Stimulated activated naive CD8-positive, alpha-beta T cell treated with anti-CD3 and anti-CD28 coated beads, Interleukin-15, Interleukin-2, amounts not matched to agents 100 U/mL and 50 U/mL, for 24 hours (primary cell): ENCODE data around the gene PLPP7.

Experiments
- ATAC-seq: fragments of 150-1000 bp; cut with Tn5 transposase; one replicate; pipeline ENCODE4 v1.10.0; 2021
- DNase-seq: peaks from one replicate; pipeline ENCODE4 v3.0.0; 2021

Gene PLPP7

DNA sequence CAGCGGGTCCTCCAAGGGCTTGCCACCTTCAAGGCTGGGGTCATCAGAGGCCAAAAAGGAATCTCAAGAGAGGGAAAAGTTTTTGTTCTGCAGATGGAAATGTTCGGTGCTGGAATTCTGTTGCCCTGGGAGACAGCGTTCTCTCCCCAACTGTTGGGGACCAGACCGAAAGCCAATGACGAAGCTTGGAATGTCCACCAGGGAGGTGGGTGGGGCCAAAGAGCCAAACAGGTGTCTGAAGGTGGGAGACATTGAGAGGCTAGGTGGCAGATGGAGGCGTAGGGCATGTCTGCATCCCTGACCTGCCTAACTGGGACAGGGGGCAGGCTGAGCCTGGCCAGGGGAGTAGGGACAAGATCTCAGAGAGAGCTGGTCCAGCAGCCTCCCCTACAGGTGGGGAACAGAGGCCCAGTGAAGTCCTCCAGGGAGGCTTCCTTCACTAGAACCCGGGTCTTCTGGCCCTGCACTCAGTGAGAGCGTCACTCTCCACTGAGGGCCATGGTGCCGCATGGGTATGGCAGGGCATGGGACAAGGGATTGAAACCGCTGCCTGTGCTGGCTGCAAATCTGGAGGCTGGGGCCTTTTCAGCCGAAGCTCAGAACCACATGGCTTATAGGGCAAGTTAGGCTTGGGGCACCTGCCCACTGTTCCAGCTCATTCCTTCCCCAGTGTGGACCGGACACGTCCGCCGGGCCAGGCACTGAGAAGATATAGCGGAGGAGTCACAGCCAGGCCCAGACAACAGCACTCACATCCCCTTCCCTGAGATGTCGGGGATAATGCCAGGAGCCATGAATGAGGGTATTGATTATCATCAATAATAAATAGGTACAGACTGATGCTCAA lies 8.2 kb upstream of the PLPP7 start:
- ATAC-seq (no peak), DNase-seq (no peak)

DNA sequence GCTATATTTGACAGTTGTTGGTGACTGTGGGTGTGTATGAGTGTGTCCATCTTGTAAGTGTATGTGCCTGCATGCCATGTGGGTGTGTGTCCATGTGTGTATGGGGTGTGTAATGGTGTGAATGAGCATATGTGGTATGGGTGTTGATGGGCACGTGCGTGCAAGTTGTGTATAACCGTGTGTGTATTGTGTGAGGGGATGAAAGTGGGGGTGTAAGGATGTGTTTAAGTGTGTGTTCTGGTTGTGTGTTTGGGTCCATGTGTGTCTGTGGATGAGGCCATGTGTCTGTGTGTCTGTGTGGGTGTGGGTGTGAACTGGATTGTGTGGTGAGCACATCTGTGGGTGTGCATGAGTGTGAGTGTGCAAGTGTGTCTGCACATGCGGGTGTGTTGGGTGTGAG lies 7.3 kb upstream of the PLPP7 start:
- DNase-seq (no peak), ATAC-seq (no peak)

DNA sequence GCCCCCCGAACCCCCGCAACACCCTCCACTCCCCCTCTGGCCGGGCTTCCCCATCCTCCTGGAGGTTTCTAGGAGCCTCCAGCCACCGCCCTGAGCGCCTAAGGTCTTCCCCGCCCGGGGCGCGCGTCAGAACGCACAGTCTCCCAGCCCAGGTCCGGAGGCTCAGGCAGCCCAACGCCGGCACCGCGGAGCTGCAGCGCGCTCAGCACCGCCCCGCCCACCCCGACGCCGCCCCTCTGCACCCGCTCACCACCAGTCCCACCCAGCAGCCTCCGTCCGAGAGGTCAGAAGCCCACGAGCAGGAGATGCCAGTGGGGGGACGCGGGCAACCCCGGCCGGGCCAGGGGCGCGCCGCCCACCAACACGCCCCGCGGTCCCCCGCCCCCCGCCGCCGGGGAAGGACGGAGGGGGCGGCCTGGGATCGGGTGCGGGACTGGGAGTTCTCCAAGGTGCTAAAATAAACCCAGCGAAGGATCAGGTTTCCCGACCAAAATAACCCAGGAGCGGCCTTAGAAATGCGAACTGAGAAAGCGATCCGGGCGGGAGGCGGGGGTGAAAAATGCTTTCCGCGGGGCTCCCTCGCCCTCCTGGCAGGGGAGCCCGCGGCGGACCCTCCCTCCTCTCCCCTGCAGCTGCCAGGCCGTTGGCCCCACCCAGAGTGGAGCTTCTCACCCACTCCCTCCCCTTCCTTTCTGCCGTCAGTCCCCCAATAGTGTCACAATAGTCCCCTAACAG lies 6.7 kb upstream of the PLPP7 start:
- ATAC-seq: no peak
- no peak for DNase-seq

DNA sequence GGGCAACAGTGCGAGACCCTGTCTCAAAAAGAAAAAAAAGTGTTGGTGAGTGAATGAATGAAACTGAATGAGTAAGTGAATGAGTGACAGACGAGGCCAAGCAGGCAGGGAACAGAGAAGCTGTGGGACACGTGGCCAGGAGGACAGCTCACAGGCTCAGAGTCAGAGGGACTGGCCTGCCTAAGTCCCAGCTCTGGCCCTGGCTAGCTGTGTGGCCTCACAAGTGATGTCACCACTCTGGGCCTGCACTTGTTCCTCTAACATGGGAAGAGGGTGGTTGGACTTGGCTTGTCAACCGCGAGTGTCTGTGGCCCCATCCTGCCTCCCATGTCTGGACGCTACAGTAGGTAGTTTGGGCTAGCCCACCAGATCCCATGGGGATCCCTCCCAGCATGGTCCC lies 4.7 kb upstream of the PLPP7 start:
- ATAC-seq (no peak), DNase-seq (no peak)

DNA sequence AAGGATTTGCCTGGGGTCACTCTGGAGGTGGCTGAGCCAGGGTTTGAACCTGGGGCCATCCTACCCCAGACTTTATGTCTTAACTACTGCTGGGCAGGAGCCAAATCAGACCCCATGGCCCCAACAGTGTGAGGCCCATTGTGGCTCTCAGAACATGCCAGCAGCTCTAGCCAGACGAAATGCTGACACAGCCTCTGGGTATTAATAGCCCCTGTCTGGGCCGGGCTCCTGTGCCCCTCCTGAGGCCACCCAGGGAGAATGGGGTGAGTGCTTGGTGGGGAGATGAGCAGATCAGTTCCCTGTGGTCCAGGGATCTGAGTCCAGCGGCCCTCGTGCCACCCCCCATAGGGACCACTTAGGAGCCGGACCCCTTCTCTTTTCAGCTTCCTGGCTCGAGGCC lies 2.2 kb upstream of the PLPP7 start:
- DNase-seq (no peak), ATAC-seq (no peak)

DNA sequence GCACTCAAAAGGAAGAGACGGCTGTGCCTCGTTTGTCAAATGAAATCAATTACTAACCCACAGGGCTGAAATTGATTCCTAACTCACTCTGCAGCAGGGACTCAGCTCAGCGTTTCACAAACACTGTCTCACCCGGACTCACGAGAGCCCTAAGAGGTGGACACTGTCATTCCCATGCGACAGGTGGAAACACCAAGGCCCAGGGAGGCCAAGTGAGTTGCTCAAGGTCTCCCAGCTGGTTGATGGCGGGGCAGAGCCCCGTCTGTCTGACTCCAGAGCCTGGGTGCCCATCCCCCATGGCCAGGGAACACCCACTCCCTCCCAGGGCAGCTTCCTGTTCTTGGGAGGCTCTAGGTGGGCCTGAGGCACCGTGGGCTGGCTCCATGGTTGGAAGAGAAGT lies 1.3 kb upstream of the PLPP7 start:
- ATAC-seq: no peak
- DNase-seq: no peak

DNA sequence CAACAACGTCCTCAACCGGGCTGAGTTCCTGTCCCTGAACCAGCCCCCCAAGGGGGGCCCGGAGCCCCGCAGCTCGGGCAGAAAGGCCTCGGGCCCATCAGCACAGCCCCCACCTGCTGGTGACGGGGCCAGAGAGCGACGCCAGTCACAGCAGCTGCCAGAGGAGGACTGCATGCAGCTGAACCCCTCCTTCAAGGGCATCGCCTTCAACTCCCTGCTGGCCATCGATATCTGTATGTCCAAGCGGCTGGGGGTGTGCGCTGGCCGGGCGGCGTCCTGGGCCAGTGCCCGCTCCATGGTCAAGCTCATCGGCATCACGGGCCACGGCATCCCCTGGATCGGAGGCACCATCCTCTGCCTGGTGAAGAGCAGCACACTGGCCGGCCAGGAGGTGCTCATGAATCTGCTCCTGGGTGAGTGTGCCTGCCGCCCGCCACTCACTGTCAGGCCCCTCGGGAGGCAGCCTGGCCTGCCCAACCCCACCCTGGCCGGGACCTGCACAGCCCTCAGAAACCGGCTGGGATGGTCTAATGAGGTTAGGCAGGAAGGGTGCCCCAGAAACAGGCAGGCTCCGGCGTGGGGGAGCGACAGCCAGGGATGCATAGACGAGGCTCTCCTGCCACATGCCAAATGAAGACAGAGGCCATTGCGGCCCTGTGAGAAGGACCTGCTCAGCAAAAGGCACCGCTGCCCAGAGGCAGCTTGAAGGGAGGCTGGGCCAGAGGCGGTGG lies 678 bp downstream of the PLPP7 start:
- ATAC-seq: no peak

DNA sequence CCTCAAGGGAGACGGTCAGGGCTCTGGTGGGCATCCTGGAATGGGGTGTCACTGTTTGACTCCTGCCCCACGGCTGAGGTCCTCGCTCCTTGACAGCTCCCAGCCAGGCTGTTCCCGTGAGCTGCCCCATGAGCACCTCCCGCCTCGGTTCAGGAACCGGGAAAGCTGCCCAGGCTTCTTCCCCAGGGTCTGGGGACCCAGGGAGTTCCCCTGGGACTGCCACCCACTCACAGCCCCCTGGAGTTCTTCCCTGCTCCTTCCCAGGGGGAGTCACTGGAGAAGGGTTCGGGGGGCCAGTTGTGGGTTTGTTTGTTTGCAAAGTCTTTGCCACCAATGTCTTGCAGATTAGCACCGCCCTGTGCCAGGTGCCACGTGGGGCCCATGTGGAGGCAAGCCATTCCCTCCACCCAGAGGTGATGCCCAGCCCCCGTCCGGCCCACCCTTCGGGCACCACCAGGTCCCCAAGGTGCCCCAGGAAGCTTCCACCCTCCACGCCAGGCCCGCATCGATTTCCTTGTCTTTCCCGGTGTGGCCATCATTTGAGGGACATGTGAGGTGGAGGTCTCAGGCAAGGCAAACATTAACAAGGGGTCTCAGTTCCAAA lies 1.3 kb downstream of the PLPP7 start:
- DNase-seq: no peak
- no peak for ATAC-seq

More for the DNA sequence above, 678 bp downstream of the PLPP7 start:
- DNase-seq: no peak

DNA sequence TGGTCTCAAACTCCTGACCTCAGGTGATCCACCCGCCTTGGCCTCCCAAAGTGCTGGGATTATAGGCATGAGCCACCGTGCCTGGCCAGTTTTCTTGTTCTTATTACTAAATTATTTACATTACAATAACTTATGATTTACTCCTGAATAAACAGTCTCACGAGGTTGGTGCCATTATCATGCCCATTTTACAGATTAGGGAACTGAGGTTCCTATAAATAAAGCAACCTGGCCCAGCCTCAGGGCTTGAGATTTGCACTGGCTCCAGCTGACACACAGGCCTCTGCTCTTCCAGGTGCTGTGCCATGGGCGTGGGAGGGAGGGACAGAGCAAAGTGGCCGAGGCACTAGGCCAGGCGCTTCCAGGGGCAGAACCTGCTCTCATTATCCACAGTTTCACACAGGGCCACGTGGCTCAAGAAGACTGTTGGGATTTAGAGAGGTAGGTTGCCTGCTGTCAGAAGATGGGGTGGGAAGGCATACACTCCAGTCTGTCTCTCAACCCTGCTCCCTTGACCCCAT lies 2.3 kb downstream of the PLPP7 start:
- DNase-seq (no peak), ATAC-seq (no peak)

DNA sequence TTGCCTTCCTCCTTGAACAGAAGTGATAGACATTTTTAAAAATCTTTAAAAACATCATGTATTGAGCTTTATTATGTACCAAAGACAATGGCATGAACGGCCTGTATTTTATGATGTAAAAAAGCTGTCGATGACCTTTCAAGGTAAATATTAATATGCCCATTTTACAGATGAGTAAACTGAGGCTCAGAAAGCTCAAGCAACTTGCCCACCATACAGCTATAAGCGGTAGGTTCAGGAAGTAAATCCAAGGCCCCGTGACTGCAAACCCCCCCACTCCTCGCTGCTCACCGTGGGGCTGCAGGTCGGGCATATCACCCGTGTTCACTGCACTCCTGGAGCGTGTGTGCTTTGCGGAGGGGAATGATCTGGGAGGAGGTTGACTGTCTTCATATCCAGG lies 3.4 kb downstream of the PLPP7 start:
- no peak for ATAC-seq
- no peak for DNase-seq

DNA sequence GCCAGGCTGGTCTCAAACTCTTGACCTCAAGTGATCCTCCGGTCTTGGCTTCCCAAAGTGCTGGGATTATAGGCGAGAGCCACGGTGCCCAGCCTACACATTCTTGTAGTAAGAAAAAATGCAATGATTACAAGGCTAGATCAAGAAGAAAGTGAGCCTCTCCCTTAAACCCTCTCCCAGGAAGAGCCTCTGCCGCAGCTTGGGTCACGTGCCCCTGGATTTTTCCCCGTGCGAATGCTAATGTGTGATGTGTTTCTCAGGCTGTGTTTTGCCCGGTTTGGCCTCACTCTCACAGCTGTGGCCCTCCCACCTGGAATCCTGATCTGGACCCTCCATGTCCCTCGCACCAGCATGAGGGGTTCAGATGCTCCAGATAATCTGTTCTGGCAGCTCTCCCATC lies 6.9 kb downstream of the PLPP7 start:
- DNase-seq: no peak

DNA sequence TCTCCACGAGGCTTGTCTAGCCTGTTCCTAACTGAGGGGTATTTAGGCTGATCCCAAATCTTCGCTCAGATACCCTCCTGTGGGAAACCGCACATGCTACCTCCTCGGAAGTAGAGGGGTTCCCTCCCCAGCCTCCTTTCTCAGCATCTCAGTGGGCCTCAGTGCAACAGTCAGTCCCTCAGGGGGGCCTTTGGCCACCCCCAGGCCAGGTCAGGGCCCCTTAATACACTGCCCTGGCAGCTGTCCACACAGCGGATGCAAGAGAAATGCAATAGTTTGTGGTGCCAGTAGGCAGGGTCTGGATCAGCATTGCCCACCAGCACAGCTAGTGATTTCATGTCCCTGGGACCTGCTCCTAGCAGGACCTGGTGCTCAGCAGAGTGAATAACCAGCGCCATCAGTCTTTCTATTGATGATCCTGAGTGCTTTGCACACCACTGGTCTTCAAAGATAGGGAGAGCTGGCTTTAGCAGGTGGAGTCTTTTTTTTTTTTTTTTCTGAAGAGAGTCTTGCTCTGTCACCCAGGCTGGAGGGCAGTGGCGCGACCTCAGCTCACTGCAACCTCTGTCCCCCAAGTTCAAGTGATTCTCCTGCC lies 7.5 kb downstream of the PLPP7 start:
- DNase-seq: no peak
- no peak for ATAC-seq

More for the DNA sequence above, 6.9 kb downstream of the PLPP7 start:
- no peak for ATAC-seq

DNA sequence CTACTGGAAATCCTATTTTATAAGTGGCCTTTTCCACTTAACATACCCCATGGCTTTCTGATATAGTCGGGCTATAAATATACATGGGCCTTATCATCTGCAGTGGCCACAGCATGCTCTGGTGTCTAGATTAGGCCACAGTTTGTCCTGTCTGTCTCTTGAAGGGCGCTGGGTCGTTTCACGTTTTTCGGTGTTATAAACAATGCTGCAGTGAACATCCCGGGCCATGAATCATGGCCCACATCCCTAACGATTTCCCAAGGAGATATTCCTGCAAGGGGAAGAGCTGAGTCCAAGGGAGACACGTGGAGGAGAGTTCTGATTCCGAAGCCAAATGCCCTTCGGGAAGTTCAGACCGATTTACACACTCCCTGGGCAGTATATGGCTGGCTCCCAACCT lies 8.4 kb downstream of the PLPP7 start:
- no peak for DNase-seq

DNA sequence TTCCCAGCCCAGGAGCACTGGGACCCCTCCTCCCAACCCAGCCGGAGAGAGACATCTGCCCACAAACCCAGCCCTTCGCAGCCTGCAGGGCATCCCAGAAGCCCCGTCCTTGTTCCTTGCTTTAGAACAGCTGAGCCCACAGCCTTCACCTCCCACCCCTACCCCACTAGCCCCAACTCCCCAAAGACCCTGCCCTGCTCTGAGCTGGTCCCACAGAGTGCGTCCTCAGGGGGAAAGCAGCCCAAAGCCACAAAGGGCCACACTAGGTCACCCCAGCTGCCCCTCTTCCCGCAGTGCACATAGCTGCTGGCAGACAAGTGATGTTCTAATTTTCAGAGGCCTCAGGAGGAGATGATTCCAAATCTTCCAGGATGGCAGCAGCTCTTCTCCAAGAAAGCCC lies 8.8 kb downstream of the PLPP7 start:
- DNase-seq (no peak), ATAC-seq (no peak)

More for the DNA sequence above, 8.4 kb downstream of the PLPP7 start:
- no peak for ATAC-seq

DNA sequence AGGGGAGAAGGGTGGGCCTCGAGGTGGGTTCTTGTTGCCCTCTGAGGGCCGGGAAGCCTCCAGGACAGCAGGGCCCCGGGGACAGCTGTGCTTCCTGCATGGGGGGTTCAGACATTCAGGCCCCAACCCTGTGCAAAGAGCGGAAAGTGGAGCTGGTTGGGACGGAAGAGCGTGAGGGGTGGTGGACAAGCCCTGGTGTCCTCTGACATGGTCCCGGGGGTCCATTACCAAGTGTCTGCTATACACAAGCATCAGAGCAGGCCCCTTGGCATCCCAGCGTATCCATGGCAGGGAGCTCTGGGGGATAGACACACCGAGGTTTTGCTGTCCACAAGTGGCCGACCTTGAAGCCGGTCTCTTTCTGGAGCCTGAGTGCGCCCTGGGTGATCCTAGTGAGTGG lies 9.3 kb downstream of the PLPP7 start:
- ATAC-seq (no peak), DNase-seq (no peak)

DNA sequence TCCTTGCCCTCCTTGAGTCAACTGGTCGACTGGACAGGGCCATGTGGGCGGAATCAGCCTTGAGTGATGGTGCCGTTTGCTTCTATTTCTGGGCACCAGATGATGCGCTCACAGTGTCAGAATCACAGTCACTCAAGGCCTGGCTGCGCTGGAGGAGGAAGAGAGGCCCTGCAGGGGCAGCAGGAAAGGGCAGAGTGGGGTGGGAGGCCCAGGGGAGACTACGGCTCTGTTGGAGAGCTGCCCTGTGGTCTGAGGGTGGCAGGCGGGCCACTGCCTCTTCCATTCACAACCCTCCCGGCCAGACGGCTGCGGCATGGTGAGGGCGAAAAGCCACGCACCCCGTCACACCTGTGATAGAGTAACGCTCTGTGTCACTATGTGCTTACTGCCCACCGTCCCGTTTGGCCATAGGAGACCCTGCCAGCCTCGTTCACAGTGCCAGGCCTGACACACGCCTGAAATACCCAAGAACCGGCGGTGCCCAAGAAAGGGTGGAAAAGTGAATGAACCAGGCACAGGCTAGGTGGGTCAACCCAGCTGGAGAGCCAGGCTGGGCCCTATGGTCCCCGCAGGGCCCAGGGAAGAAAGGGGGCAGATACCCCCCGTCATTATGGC lies 9.9 kb downstream of the PLPP7 start:
- ATAC-seq: no peak
- DNase-seq: no peak

DNA sequence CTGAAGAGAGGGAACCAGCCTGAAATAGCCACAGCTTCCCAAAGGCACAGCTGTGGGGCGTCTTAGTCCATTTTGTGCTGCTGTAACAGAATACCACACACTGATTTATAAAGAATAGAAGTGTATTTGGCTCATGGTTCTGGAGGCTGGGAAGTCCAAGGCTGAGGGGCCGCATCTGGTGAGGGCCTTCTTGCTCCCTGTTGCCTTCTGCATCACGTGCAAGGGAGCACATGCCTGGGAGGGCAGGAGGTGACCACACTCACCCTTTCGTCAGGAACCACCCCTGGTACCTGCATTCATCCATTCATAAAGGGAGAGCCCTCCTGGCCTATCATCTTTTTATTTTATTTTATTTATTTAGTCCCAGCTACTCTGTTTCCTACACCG lies 10.4 kb downstream of the PLPP7 start:
- no peak for DNase-seq
- no peak for ATAC-seq

DNA sequence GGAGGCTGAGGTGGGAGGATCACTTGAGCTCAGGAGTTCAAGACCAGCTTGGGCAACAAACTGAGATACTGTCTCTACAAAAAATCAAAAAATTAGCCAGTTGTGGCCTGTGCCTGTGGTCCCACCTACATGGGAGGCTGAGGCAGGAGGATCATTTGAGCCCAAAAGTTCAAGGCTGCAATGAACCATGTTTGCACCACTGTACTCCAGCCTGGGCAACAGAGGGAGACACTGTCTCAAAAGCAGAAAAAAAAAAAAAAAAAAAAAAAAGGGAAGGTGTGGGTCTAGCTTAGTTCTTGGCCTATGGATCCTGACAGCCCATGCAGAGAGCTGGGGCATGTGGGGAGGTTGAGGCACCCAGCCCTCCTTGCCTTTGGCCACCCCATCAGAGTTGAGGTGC lies 10.9 kb downstream of the PLPP7 start:
- DNase-seq (no peak), ATAC-seq (no peak)

DNA sequence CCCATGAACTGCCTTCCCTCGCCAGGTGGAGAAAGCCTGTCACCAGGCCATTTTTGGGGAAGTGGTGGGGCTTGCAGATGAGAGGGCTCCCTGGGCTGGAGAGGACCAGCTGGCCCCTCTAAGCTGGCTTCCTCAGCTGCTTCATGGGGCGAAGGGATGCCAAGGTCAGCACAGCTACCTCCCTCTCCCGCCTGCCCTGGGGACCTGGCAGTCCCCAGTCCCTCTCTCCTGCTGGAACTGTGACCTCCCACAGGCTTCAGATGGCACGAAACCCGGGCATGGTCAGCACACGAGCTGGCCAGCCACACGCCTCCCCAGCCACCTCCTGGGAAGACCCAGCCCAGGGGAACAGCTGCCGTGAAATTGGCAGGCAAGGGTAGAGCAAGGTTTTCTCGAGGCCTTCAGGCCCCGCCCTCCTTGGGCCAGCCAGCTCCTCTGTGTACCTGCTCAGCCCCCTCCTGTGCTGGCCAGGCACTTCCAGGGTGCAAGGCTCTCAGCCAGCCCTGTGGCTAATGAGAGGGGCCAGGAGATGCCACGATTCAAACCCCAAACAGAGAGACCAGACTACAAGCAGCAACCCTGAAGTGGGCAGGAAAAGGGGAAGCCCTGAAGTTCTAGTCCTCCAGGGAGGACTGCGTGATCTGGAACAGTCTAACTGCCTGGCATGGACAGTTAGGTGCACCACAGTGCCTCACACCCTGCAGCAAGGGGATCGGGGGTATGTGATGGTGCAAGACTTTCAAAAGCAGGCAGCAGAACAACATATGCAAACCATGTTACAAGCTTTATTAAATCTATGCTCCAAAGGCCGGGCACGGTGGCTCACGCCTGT lies 12.9 kb downstream of the PLPP7 start:
- DNase-seq (no peak), ATAC-seq (no peak)
